CD14-positive monocyte (primary cell): ENCODE results near the gene CFAP126. TPM values are rescaled to one million over a fixed set of nuclear protein-coding genes. Genes with fewer than 3 reads are reported as not detected.
"Not testable (repeated sequence)": the region's sequence is repeated elsewhere in the genome, so short reads cannot be mapped to it uniquely, and the experiment has no call there.

Experiments used
- DNase-seq, 3 donors: peaks; one replicate each; pipeline ENCODE4 v3.0.0-alpha.2; 2011 to 2022
- H2AFZ ChIP-seq: 2 replicates; pipeline ENCODE4 v1.6.0; 2012; ENCODE audit warnings: mild to moderate bottlenecking, low read depth, low read length, inconsistent platforms; ENCODE audit not compliant: insufficient read depth, poor library complexity, severe bottlenecking
- H3K27ac ChIP-seq, 2 donors: 1 replicate in 1 of 2; 2 replicates in 1 of 2; pipeline ENCODE4 v1.5.1; 2012 to 2013; ENCODE audit warnings: low read length in 2 of 2, control low read depth in 1 of 2, inconsistent platforms in 1 of 2, low read depth in 1 of 2, mild to moderate bottlenecking in 1 of 2
- H3K27me3 ChIP-seq, 2 donors: one replicate each; pipeline versions ENCODE4 v1.6.0 to v1.6.1; 2011 to 2013; ENCODE audit warnings: low read length in 2 of 2; ENCODE audit not compliant: control insufficient read depth in 2 of 2, insufficient read depth in 2 of 2
- H3K36me3 ChIP-seq, 2 donors: replicated peaks in 1 of 2; 1 replicate in 1 of 2; 2 replicates in 1 of 2; pipeline versions ENCODE4 v1.5.1 to v1.6.1; 2012 to 2013; ENCODE audit warnings: low read length in 2 of 2, control low read depth in 1 of 2, inconsistent platforms in 1 of 2, mild to moderate bottlenecking in 1 of 2; ENCODE audit not compliant: insufficient read depth in 2 of 2, control insufficient read depth in 1 of 2
- H3K4me1 ChIP-seq, 2 donors: 1 replicate in 1 of 2; 2 replicates in 1 of 2; pipeline versions ENCODE4 v1.5.1 to v1.6.1; 2012 to 2013; ENCODE audit warnings: low read length in 2 of 2, control low read depth in 1 of 2, inconsistent platforms in 1 of 2, mild to moderate bottlenecking in 1 of 2, moderate library complexity in 1 of 2; ENCODE audit not compliant: insufficient read depth in 2 of 2, control insufficient read depth in 1 of 2
- H3K4me2 ChIP-seq: replicated peaks from 2 replicates; pipeline ENCODE3; 2012; ENCODE audit warnings: low read length, moderate library complexity, mild to moderate bottlenecking; ENCODE audit not compliant: poor library complexity, severe bottlenecking; ENCODE audit errors: extremely low read depth
- H3K4me3 ChIP-seq, 3 experiments: fragments of 200-600 bp in 1 of 3; sonication (generic) in 1 of 3; replicated peaks in 1 of 3; 1 replicate in 2 of 3; 2 replicates in 1 of 3; pipeline ENCODE4 v1.5.1; 2011 to 2013; ENCODE audit warnings: low read length in 3 of 3, mild to moderate bottlenecking in 3 of 3, control low read depth in 2 of 3, low read depth in 2 of 3, inconsistent platforms in 1 of 3, moderate library complexity in 1 of 3
- H3K79me2 ChIP-seq: 2 replicates; pipeline ENCODE4 v1.6.0; 2012; ENCODE audit warnings: mild to moderate bottlenecking, control low read depth, inconsistent platforms, low read length, moderate library complexity; ENCODE audit not compliant: insufficient read depth
- H3K9ac ChIP-seq: 2 replicates; pipeline ENCODE4 v1.6.0; 2017; ENCODE audit warnings: low read length, mild to moderate bottlenecking; ENCODE audit not compliant: insufficient read depth, poor library complexity, severe bottlenecking
- H3K9me3 ChIP-seq, 2 donors: replicated peaks in 1 of 2; 1 replicate in 1 of 2; 2 replicates in 1 of 2; pipeline versions ENCODE4 v1.5.1 to v1.6.1; 2012 to 2013; ENCODE audit warnings: low read length in 2 of 2, control low read depth in 1 of 2; ENCODE audit not compliant: control insufficient read depth in 1 of 2, insufficient read depth in 1 of 2
- H4K20me1 ChIP-seq: 2 replicates; pipeline ENCODE4 v1.6.0; 2012; ENCODE audit warnings: mild to moderate bottlenecking, low read length, control low read depth, moderate library complexity; ENCODE audit not compliant: insufficient read depth
- H3K27ac Mint-ChIP-seq, 7 donors: one replicate each; pipeline ENCODE4 v1.8.0; 2020; ENCODE audit warnings: mild to moderate bottlenecking in 7 of 7, mixed read lengths in 7 of 7, moderate library complexity in 6 of 7, inconsistent platforms in 2 of 7
- H3K27me3 Mint-ChIP-seq, 3 donors: one replicate each; pipeline ENCODE4 v1.8.0; 2021 to 2022; ENCODE audit warnings: low read depth in 3 of 3, mild to moderate bottlenecking in 3 of 3, mixed read lengths in 3 of 3, moderate library complexity in 3 of 3, inconsistent platforms in 1 of 3
- H3K36me3 Mint-ChIP-seq, 2 donors: one replicate each; pipeline ENCODE4 v1.8.0; 2020; ENCODE audit warnings: mixed read lengths in 2 of 2, inconsistent platforms in 1 of 2, mild to moderate bottlenecking in 1 of 2
- H3K4me1 Mint-ChIP-seq: one replicate; pipeline ENCODE4 v1.8.0; 2020; ENCODE audit warnings: mild to moderate bottlenecking, mixed read lengths
- H3K4me3 Mint-ChIP-seq, 2 donors: one replicate each; pipeline ENCODE4 v1.8.0; 2020; ENCODE audit warnings: mild to moderate bottlenecking in 2 of 2, mixed read lengths in 2 of 2, moderate library complexity in 1 of 2
- H3K9me3 Mint-ChIP-seq, 7 donors: one replicate each; pipeline ENCODE4 v1.8.0; 2020 to 2022; ENCODE audit warnings: mixed read lengths in 7 of 7, mild to moderate bottlenecking in 6 of 7, moderate library complexity in 6 of 7, inconsistent platforms in 2 of 7
- CTCF ChIP-seq: fragments of 200-600 bp; IDR thresholded peaks from one replicate; pipeline ENCODE4 v1.8.0; 2022; ENCODE audit warnings: antibody characterized with exemption, mild to moderate bottlenecking
- WGBS: methylation state at CpG from one replicate; pipeline ENCODE4 v1.1.5; 2013; ENCODE audit warnings: missing lambda C conversion rate; ENCODE audit not compliant: insufficient coverage; 5-methylcytosine and 5-hydroxymethylcytosine counted together
- intact Hi-C, 2 donors: fragments of 100-400 bp; cut with micrococcal nuclease; formaldehyde crosslinking; loops; one replicate each; pipeline versions ENCODE4 v1.15.0 to v1.15.1; 2023
- polyA minus RNA-seq: library from RNA; depleted of rRNA, polyadenylated mRNA; stranded (reverse); fragments of >200 nt; gene quantifications from 2 replicates; pipeline ENCODE4 v1.2.3, GENCODE V29; 2012
- polyA plus RNA-seq, 3 donors: library from polyadenylated mRNA; depleted of rRNA in 1 of 3; unstranded in 2 of 3; stranded (reverse) in 1 of 3; fragments of 300-500 nt in 2 of 3; fragments of >200 nt in 1 of 3; fragmentation: Illumina TruSeq in 2 of 3; gene quantifications; 1 replicate in 2 of 3; 2 replicates in 1 of 3; pipeline ENCODE4 v1.2.3, GENCODE V29; 2012 to 2021
- total RNA-seq, 12 experiments: library from RNA in 1 of 12; stranded (reverse) in 1 of 12; fragments of 120-200 nt in 1 of 12; gene quantifications; one replicate each; pipeline ENCODE4 v1.2.4 and lab custom pipeline; 2013 to 2026; ENCODE audit warnings: mixed read lengths in 6 of 12, inconsistent platforms in 1 of 12

CFAP126 gene
- total RNA-seq (2013) = not detected
- polyA plus RNA-seq (not detected), polyA minus RNA-seq (not detected in 2 replicates), total RNA-seq (lab: John Stamatoyannopoulos, UW) (0 to 0.90 (median 0) reads per million in 11 experiments)

GRCh38 chr1:161367684-161368400, at the start of gene CFAP126:
CFAP126 (minus strand) TSS chr1:161367876; CDS start chr1:161367868, 8 bp downstream.
- Mint-ChIP-seq H3K9me3 (no peaks in the 10 kb centered on the region), H3K4me3 (no peak within 1 kb of the TSS), H3K27me3 (peaks cover 0 to 2% (median 0%) of the 10 kb centered on the region in 3 donors), H3K4me1 (peaks cover 5% of the 10 kb centered on the region), H3K27ac (peak within 1 kb of the TSS in 6 of 7 donors; percentile 12 to 83 (median 65)), H3K36me3 (peaks cover 40 to 46% of the 10 kb centered on the region in 2 donors)
- H2AFZ ChIP-seq = no peak within 1 kb of the TSS
- H3K36me3 ChIP-seq = peaks cover 21 to 40% of the 10 kb centered on the region in 2 donors
- no peaks in the 10 kb centered on the region for H3K27me3 ChIP-seq
- no peak within 1 kb of the TSS for H3K9ac ChIP-seq
- H3K27ac ChIP-seq = no peak within 1 kb of the TSS
- intact Hi-C loops = no loop called here
- 0% methylated on average over 1 of the region's 6 CpGs for WGBS
- H3K79me2 ChIP-seq = no peaks in the 10 kb centered on the region
- peak; percentile 25 for TF ChIP-seq CTCF
- no peak within 1 kb of the TSS for H3K4me2 ChIP-seq
- peaks cover 0 to 5% of the 10 kb centered on the region in 2 donors for H3K4me1 ChIP-seq
- no peaks in the 10 kb centered on the region for H3K9me3 ChIP-seq
- no peaks in the 10 kb centered on the region for H4K20me1 ChIP-seq
- peak; percentile 55 to 81 (median 66) for DNase-seq
- no peak within 1 kb of the TSS for H3K4me3 ChIP-seq

GRCh38 chr1:161413050-161413449, 45.4 kb upstream of the CFAP126 start:
- DNase-seq, H3K27ac Mint-ChIP-seq, H3K4me2 ChIP-seq: not testable (repeated sequence)

GRCh38 chr1:161410636-161410970, 42.9 kb upstream of the CFAP126 start:
- H3K27ac Mint-ChIP-seq, H3K4me3 Mint-ChIP-seq, H3K9ac ChIP-seq, H3K9me3 ChIP-seq, H3K4me1 ChIP-seq, intact Hi-C loops, H3K36me3 Mint-ChIP-seq, H2AFZ ChIP-seq, H3K27ac ChIP-seq, H3K4me1 Mint-ChIP-seq, H3K36me3 ChIP-seq, H4K20me1 ChIP-seq, DNase-seq, H3K4me2 ChIP-seq, H3K27me3 ChIP-seq, H3K79me2 ChIP-seq, H3K4me3 ChIP-seq: not testable (repeated sequence)
- peaks cover 7 to 20% (median 12%) of the 10 kb centered on the region in 7 donors for H3K9me3 Mint-ChIP-seq
- no CpG with 5 or more reads among the region's 4 CpGs for WGBS
- H3K27me3 Mint-ChIP-seq = peaks cover 6 to 10% (median 6%) of the 10 kb centered on the region in 3 donors

More at GRCh38 chr1:161413050-161413449, 45.4 kb upstream of the CFAP126 start:
- H3K27me3 ChIP-seq, H3K4me3 ChIP-seq, H3K4me1 Mint-ChIP-seq, H3K79me2 ChIP-seq, H4K20me1 ChIP-seq, H3K36me3 Mint-ChIP-seq, H3K36me3 ChIP-seq, H3K27ac ChIP-seq, H2AFZ ChIP-seq, intact Hi-C loops, H3K4me1 ChIP-seq, H3K9me3 ChIP-seq, H3K4me3 Mint-ChIP-seq, H3K9ac ChIP-seq: not testable (repeated sequence)
- WGBS = 100% methylated on average over 2 of the region's 7 CpGs
- peaks cover 10 to 12% (median 11%) of the 10 kb centered on the region in 3 donors for H3K27me3 Mint-ChIP-seq
- H3K9me3 Mint-ChIP-seq = peaks cover 7 to 25% (median 19%) of the 10 kb centered on the region in 7 donors
